NK-92 (cell line): ENCODE results near the gene WASHC4.
"Not testable (repeated sequence)": the region's sequence is repeated elsewhere in the genome, so short reads cannot be mapped to it uniquely, and the experiment has no call there.

ENCODE experiments used
- DNase-seq: peaks from one replicate; lab custom pipeline; 2025; ENCODE audit not compliant: unreplicated experiment; lab: John Stamatoyannopoulos, UW

The WASHC4 gene

DNA sequence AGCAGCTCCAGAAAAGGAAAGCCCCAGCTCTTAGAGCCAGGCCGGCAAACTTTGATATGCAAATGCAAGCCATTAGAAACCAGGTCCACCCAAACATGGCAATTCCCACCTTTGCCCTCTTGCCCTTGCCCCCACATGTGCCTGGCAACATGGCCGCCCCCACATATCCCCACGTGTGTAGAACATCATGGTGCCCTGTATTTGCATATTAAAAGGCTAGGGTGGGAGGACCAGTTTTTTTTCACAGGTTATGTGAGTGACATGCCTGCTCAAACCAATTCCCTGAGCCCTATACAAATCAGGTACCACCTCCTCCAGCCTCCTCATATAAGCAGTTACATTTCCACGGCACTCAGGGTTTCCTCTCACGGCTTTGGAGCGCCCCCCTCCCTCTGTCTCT is 17.2 kb upstream of the WASHC4 start:
- no peak for DNase-seq

DNA sequence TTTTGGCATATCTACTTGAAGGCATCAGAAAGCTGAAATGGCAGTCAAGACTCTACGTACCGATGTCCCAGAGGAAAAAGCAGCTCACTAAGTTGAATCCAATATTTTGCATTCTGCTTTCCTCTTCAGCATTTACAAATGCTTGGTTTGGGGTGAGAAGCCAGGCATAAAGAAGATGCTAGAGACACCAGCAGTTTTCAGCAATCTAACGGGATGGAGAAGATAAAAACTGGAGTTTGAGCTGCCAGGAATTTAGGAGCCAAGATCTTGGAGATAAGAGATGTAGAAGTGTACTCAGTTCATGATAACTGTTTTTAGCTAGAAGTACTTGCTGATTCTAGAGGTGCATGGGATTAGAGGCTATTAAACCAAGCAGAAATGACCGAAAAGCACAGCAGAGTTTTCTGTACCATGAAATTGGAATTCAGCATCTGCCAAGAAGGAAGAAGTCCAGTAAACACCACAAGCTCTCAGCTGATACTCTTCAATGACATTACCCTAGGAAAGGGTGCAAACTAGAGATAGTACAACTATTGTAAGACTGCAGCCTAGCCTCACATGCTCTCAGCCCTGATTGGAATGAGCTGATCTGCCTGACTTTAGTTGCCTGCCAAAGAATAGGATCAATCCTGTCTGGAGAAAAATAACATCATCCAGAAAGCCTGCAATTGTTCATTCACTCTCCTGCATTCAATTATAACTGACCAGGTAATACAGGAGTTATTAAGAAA is 15.9 kb upstream of the WASHC4 start:
- no peak for DNase-seq

DNA sequence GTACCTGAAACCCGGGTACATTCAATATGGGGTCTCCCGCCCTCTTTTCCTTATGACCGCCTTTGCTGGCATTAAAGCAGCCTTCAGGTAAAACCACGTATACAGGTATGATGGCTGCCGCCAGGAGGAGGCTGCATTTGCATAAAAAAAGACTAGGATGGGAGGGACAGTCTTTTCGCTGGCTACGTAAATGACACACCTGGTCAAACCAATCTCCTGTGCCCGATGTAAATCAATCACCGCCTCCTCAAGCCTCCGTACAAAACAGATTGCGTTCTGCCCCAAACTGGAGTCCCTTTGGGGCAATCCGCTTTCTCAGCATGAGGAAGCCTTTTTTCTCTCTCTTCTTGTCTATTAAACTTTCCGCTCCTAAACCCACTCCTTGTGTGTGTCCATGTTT is 15.2 kb upstream of the WASHC4 start:
- no peak for DNase-seq

DNA sequence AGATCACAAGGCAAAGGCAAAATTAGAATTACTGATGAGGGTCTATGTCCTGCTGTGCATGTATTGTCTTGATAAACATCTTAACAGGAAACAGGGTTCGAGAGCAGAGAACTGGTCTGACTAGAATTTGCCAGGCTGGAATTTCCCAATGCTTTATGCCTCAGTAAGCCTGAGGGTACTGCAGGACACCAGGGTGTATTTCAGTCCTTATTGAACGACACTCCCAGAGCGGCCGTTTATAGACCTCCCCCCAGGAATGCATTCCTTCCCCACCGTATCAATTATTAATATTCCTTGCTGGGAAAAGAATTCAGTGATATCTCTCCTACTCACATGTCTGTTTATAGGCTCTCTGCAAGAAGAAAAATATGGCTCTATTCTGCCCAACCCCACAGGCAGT is 12.2 kb upstream of the WASHC4 start:
- DNase-seq, result not testable (repeated sequence)

DNA sequence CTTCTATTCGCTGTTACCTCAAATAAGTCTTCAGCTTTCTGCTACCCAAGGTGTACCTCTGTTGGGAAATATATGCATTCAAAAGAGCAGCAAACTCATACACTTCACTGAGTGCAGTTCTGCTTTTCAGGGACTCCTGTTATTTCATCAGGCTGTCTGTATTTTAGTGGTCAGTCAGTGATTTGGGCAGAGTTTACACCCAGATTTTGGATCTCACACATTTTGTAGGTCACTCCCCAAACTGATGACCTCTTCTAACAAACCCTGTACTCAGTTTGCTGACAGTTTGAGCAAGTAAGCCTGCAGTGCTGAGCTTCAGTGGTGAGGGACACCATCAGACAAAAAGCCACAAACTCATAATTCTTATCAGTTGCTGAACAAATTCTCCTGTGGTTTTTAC is 8.2 kb upstream of the WASHC4 start:
- DNase-seq, result no peak

DNA sequence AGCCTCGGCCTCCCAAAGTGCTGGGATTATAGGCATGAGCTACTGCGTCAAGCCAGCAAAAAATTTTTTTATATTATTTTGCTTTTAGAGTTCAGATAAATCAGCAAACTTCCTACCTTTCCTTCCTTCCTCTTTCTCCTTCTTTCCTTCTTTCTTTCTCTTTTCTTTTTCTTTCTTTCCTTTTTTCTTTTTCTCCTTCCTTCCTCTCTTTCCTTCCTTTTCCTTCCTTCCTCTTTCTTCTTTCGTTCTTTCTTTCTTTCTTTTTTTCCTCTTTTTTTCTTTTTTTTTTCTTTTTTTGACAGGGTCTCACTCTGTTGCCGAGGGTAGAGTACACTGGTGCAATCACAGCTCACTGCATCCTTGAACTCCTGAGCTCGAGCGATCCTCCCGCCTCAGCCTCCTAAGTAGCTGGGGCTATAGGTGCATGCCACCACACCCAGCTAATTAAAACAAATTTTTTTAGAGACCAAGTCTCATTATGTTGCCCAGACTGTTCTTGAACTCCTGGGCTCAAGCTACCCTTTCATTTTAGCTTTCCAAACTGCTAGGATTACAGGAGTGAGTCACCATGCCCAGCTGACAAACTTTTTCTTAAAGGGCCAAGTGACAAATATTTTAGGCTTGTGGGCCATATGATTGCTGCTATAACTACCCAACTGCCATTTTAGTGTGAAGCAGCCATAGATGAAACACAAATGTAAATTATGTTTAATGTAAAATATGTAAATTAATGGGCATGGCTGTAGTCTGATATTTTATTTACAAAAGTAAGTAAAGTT is 7.1 kb upstream of the WASHC4 start:
- DNase-seq, result no peak

DNA sequence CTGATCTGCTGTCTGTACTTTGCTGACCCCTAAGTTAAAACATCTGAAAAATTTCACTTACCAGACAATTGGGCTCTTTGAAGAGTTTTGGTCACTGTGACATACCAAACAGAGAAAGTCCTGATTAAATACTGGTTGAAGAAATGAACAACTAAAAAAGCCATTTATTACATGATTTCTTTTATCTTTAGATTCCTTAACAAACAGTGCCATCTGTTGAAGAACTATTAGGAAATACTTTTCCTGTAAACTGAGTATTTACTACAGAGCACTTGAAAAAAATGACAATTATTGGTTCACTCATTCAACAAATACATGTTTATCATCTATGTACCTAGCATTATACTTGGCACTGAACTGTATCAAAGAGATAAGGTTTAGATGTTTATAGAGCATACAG is 6.5 kb upstream of the WASHC4 start:
- no peak for DNase-seq

DNA sequence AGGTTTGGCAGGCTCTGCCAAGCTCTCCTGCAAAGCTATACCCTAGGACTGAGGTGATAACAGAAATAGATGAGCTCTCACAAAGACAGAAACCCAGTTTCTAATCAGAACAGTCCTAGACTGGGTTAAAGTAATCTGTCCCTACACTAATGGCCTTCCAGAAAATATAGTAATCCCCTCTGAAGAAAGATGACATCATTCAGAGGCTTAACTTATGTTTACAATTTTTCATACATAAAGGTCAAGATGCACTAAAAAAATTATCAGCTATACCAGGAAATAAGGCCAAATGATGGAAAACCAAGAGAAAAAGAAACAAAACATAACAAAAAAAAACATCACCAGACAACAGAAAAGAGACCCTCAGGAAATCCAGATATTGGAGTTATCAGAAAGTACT is 4.9 kb upstream of the WASHC4 start:
- DNase-seq, result no peak

DNA sequence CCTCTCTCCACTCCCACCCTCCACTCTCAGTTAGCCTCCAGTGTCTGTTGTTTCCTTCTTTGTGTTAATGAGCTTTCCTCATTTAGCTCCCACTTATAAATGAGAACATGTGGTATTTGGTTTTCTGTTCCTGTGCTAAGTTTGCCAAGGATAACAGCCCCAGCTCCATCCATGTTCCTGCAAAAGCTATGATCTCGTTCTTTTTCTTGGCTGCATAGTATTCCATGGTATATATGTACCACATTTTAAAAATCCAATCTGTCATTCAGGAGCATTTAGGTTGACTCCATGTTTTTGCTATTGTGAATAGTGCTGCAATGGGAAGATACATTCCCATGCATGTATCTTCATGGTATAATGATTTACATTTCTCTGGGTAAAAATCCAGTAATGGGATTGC is 2.8 kb upstream of the WASHC4 start:
- no peak for DNase-seq

DNA sequence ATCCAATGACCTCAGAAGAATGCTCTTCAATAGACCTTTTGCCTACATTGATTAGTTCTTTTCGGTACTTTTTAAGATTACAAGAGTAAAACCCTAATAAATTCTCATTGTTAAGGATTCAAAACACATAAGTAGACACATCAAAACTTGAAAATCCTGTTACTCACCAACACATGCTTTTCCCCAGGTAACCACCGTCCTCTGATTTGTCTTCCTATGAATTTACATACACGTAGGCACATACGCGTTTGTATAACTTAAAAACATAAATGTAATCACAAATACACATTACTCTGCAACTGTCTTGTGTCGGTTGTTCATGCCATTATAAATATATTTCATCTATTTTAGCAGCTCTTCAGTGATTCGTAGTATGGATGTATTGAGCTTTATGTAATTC is 910 bp upstream of the WASHC4 start:
- no peak for DNase-seq

DNA sequence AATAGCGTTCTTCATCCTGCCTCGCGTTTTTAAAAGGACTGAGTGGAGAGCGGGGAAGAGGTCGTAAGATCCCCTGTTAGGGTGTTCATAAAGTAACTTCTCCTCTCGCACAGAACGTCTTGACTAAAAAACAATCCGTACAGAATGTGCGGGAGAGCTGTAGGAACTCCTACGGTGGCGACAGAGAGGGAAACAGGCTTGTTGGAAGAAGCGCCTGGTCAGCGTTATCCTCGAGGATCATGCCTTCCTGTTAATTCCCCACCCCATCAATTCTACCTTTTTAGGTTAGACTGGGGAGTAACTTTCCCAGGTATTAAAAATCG is 399 bp upstream of the WASHC4 start:
- DNase-seq, result no peak

DNA sequence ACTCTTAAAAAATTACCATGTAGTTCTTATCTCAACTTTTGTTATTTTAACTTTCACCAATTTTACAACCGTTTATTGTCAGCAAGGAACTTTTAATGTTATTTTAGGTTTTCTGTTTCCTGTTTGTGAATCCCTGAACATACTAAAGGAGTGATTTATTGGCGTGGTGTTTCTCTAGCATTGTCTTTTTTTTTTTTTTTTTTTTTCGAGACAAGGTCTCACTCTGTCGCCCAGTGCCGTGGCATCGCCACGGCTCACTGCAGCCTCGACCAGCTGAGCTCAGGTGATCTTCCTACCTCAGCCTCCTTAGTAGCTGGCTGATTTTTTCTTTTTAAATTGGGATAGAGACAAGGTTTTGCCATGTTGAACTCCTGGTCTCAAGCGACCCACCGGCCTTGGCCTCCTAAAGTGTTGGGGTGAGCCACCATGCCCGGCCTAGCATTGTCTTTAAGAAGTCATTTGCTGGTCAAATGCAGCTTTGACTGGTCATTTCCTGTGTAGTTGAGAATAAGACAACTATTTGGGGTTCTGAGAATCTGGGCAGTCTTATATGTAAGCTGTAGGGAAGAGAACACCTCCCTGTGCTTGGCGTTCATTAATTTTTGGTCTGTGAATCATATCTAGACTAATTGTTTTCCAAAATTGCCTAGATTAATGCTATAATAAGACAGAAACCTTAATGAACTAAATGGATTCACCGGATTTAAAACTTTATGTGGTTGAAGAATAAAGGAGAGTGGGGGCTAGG is 2.1 kb downstream of the WASHC4 start:
- DNase-seq, result no peak

DNA sequence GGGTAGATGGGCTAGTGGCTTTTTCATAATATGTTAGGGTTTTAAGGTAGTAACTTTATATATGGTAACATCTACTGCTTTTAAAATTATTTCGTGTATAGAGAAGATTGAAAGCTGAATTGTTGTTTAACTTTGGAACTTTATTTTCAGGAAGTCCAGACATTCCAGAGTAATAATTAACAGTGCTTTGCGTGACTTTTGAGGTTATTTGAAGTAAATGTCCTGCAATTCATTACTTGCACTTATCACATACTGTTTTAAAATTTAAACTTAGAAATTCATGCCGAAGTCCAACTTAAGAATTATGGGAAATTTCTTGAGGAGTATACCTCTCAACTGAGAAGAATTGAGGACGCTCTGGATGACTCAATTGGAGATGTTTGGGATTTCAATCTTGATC is 3.3 kb downstream of the WASHC4 start:
- no peak for DNase-seq

DNA sequence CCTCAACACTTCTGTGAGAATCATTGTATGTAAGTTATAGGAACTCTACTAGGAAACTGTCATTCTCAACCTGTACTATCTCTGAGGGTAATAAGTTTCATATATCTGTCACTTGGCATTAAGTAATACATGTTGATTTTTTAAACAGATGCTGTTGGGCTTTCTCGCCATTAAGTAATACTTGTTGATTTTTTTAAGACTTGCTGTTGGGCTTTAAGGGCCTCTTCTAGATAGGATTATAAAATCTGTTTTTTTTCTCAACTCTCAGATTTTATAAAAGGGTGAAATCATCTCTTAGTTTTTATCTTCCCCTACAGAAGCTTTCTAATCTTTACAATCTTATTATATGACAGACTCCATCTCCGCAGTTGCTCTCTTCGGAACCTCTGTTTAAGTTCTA is 5.6 kb downstream of the WASHC4 start:
- DNase-seq, result no peak

DNA sequence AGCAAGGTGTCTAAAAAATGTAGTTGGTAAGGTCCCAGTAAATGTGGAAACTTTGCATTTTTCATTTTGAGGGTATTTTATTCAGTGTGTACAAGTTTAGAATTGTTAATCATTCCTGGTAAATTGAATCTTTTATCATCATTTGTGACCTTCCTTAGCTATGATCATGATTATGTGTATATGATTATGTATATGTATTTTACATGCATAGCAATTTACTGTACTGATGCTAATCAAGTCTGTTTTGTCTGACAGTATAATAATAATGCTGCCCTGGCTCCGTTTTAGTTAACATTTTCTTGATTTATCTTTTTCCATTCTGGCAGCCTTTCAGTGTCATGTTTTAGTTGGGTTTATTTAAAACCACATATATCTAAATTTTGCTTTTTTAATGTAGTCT is 9.4 kb downstream of the WASHC4 start:
- no peak for DNase-seq

DNA sequence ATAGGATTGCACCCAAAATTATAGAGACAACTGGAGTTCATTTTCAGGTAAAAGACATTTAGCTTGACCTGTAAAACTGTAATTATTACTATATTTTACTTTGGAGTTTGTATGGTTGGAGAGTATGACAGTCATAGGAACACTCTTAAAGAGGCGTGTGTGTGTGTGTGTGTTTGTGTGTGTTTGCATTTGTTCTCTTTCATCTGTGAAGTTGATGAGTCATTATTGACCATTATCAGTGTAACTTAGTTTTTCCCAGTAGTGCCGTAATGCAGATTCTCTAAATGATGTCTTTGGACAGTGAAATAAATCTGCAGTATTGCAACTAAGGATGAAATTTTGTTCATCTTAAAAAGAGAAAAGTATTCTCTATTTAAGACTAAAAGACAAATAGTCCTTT is 13.0 kb downstream of the WASHC4 start:
- no peak for DNase-seq

DNA sequence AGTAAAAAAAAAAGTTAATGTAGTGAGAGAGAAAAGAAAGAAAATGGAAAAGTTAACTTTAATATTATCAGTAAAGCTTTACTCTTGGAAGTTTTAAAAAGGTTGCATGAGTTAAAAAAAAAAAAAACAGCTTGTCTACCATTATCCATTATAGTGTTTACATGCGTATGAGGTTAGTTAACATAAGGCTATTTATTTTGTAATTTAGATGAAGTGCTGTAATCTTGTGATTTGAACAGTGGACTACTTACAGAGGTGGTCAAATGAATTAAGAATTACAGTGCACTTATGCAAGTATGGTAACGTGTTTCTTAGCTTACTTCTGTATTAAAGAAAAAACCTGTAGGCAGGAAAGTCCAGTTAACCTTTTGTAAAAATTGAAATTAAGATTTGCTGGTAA is 30.7 kb downstream of the WASHC4 start:
- DNase-seq, result no peak

DNA sequence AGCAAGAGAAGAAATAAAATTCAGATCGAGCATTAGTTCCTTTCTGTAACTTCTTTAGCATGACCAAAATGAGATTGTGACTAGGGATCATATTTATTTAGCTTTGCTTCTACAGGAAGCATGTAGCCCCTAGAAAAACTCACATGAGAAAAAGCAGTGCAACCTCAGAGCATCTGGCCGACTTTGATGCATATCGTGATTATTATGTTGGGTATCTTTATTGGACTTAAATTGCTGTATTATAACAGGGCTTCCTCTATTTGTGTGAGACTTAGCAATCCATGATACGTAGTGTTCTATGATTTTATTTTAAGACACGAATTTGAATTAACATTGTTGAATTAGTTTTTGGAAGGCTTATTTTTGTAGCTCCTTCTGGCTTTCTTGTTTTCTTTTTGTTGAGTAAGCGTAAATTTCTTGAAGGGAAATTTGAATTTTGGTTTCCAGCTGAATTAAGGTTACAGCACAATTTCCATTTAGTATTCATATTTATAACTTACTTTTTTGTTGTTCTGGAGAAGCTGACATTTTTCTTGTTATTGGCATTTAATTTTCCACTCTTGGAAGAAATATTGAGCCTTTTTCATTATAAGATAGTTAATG is 33.9 kb downstream of the WASHC4 start:
- no peak for DNase-seq

DNA sequence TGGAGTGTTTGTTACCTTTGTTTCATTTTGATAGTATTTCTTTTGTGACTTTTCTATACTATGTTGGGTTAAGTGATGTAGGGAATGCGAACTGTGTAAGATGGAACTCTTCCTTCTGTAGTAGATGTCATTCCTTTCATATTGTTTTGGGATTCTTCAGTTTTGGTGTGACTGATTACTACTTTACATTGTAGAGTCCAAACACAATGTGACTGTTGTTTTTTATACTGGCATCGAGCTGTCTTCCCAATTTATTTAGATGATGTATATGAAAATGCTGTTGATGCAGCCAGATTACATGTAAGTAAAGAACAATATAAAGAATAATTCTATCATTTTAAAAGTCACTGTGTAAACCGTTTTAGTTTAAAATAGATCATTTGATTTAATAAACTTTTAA is 34.7 kb downstream of the WASHC4 start:
- no peak for DNase-seq

DNA sequence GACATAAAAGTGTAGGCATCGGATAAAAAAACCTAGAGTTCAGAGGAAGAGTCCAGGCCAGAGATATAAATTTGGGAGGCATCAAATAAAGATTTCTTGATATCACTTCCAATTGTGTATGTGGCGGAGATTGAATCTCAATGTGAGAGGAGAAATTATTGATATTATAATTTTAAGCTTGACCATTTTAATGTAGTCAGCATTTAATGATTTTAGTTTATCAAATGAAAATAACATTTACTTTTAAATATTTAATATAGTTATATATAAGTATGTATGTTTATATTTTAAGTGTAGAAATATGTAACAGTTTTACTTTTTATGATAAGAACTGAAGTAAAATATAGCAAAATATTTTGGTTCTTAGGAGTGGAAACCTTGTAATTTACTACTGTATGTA is 48.7 kb downstream of the WASHC4 start:
- DNase-seq, result no peak

DNA sequence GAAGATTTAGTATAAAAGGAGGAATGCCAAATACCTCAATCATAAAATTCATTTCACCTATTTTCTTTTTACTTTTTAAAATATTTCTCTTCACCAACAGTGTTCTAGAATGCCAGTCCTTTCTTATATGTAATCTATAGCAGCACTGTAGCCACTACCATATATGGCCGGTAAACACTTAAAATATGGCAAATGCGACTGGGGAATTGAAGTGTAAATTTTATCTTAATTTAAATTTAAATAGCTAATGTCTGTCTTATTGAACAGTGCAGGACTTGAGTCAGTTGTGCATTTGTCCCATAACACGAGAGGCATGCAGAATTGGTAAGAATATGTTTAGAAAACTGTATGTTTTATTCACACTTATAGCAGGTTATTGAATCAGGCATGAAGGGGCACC is 50.1 kb downstream of the WASHC4 start:
- no peak for DNase-seq

DNA sequence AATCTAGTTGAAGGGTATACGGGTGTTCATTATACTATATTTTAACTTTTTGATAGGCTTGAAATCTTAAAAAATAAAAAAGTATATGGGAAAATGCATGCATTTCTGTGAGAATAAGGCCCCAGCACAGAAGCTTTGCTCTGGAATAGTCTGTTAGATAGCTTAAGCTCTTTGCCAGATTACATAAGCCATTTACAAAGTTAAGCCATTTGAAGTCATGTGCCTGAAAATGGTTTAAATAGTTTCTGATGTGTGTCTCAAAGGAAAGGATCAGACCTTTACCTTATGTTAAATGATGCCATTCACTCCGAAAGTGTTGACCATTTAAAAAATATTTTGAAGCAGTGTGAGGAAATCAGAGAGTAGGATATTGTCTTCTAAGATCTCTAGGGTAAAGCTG is 51.3 kb downstream of the WASHC4 start:
- no peak for DNase-seq
